ENCODE results near the gene SLC30A2. TPM values are rescaled to one million over a fixed set of nuclear protein-coding genes. Genes with fewer than 3 reads are reported as not detected.

The SLC30A2 gene
- polyA plus RNA-seq, 1 donor (not counting 4 experiments of a cell fraction or from before 2014, with no cell fraction given) = not detected

DNA sequence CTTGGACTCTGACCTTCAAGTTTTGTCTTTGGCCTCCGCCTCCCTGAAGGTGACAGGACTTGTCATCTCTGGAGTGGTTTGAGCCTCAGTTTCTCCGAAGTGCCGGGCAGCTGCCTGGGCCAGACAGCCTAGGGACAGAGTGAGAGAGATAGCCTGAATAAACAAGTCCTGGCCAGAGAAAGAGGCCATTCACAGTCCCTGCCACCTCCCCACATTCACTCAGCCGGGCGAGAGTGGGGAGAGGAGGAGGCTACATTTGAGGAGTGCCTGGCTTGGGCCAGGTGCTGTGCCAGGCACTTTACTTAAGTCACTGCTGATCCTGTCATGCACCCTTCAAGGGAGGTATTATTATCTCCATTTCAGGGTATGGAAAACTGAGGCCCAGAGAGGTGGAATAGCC, 20.9 kb downstream of the SLC30A2 start:
- dilution Hi-C loops (cut with MboI; ENCODE audit: extremely low pct_ligation_motif_present, low sequenced_read_pairs) = no loop called here
- no peak overlapping the region for H2AFZ ChIP-seq (ENCODE audit: control insufficient read depth, low read length)
- no peaks in the 10 kb centered on the region for H4K20me1 ChIP-seq (ENCODE audit: control insufficient read depth, extremely low read depth, insufficient read depth, low read length)
- DNase-seq (ENCODE audit: low read depth, low spot score) (no peak), FAIRE-seq (no peak)
- no peaks in the 10 kb centered on the region for H3K9me3 ChIP-seq (ENCODE audit: control insufficient read depth, low read depth, low read length)
- H3K27me3 ChIP-seq (ENCODE audit: control insufficient read depth, extremely low read depth, insufficient read depth, low read length) = no peaks in the 10 kb centered on the region
- TF ChIP-seq, protein P1, sequence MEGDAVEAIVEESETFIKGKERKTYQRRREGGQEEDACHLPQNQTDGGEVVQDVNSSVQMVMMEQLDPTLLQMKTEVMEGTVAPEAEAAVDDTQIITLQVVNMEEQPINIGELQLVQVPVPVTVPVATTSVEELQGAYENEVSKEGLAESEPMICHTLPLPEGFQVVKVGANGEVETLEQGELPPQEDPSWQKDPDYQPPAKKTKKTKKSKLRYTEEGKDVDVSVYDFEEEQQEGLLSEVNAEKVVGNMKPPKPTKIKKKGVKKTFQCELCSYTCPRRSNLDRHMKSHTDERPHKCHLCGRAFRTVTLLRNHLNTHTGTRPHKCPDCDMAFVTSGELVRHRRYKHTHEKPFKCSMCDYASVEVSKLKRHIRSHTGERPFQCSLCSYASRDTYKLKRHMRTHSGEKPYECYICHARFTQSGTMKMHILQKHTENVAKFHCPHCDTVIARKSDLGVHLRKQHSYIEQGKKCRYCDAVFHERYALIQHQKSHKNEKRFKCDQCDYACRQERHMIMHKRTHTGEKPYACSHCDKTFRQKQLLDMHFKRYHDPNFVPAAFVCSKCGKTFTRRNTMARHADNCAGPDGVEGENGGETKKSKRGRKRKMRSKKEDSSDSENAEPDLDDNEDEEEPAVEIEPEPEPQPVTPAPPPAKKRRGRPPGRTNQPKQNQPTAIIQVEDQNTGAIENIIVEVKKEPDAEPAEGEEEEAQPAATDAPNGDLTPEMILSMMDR (optimal IDR thresholded peaks at IDR 0.05 in 1 of 3, IDR thresholded peaks at IDR 0.05 in 1 of 3, conservative IDR thresholded peaks at IDR 0.05 in 1 of 3; ENCODE audit: extremely low read depth in 1 of 3, insufficient read depth in 2 of 3, low read length in 3 of 3) = no peak
- TF ChIP-seq EZH2 (IDR thresholded peaks at IDR 0.05; ENCODE audit: low read length) = no peak
- no peaks in the 10 kb centered on the region for H3K36me3 ChIP-seq (ENCODE audit: control insufficient read depth in 2 of 2, extremely low read depth in 1 of 2, insufficient read depth in 2 of 2, low read length in 2 of 2)
- no peak overlapping the region for H3K4me2 ChIP-seq (ENCODE audit: control insufficient read depth, extremely low read depth, insufficient read depth, low read depth, low read length)
- H3K79me2 ChIP-seq (ENCODE audit: control insufficient read depth, insufficient read depth, low read length) = no peaks in the 10 kb centered on the region
- no peak overlapping the region for H3K27ac ChIP-seq (ENCODE audit: control insufficient read depth, insufficient read depth, low read length)
- no peak overlapping the region for H3K4me3 ChIP-seq (ENCODE audit: control insufficient read depth in 2 of 3, extremely low read depth in 1 of 3, insufficient read depth in 2 of 3, low read depth in 1 of 3, low read length in 3 of 3)
- H3K4me1 ChIP-seq (ENCODE audit: control insufficient read depth, extremely low read depth, insufficient read depth, low read length) = peaks cover under 1% of the 10 kb centered on the region
- H3K9ac ChIP-seq (ENCODE audit: control insufficient read depth, extremely low read depth, insufficient read depth, low read length) = no peak overlapping the region
- H3K9me1 ChIP-seq (ENCODE audit: control insufficient read depth, extremely low read depth, insufficient read depth, low read length) = no peaks in the 10 kb centered on the region

DNA sequence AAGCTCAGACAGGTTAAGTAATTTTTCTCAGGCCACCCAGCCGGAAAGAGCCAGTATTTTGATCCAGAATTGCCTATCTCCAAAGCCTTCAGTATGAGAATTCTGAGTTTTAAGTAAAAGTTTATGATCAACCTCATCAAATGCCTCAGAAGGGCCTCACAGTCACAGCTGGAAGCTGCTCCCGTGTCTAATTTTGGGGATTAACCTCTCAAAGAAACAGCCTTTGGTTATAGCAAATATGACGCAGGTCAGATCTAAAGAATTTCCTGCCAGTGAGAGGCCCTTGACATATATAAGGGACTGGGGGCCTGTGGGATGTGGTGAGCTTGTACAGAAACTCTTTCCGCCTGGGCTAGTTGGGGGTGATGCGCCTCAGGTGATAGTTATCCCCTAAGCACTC, 22.1 kb downstream of the SLC30A2 start:
- Histone ChIP-seq H3K9ac (ENCODE audit: control insufficient read depth, extremely low read depth, insufficient read depth, low read length) (no peak overlapping the region), H3K9me3 (ENCODE audit: control insufficient read depth, low read depth, low read length) (no peaks in the 10 kb centered on the region), H2AFZ (ENCODE audit: control insufficient read depth, low read length) (no peak overlapping the region), H3K27ac (ENCODE audit: control insufficient read depth, insufficient read depth, low read length) (no peak overlapping the region), H4K20me1 (ENCODE audit: control insufficient read depth, extremely low read depth, insufficient read depth, low read length) (no peaks in the 10 kb centered on the region), H3K27me3 (ENCODE audit: control insufficient read depth, extremely low read depth, insufficient read depth, low read length) (no peaks in the 10 kb centered on the region), H3K9me1 (ENCODE audit: control insufficient read depth, extremely low read depth, insufficient read depth, low read length) (no peaks in the 10 kb centered on the region), H3K36me3 (ENCODE audit: control insufficient read depth in 2 of 2, extremely low read depth in 1 of 2, insufficient read depth in 2 of 2, low read length in 2 of 2) (no peaks in the 10 kb centered on the region), H3K79me2 (ENCODE audit: control insufficient read depth, insufficient read depth, low read length) (no peaks in the 10 kb centered on the region), H3K4me2 (ENCODE audit: control insufficient read depth, extremely low read depth, insufficient read depth, low read depth, low read length) (no peak overlapping the region), H3K4me3 (ENCODE audit: control insufficient read depth in 2 of 3, extremely low read depth in 1 of 3, insufficient read depth in 2 of 3, low read depth in 1 of 3, low read length in 3 of 3) (no peak overlapping the region), H3K4me1 (ENCODE audit: control insufficient read depth, extremely low read depth, insufficient read depth, low read length) (peaks cover 12% of the 10 kb centered on the region)
- TF ChIP-seq, protein P1 (optimal IDR thresholded peaks at IDR 0.05 in 1 of 3, IDR thresholded peaks at IDR 0.05 in 1 of 3, conservative IDR thresholded peaks at IDR 0.05 in 1 of 3; ENCODE audit: extremely low read depth in 1 of 3, insufficient read depth in 2 of 3, low read length in 3 of 3) = no peak
- no peak for TF ChIP-seq EZH2 (IDR thresholded peaks at IDR 0.05; ENCODE audit: low read length)
- DNase-seq (ENCODE audit: low read depth, low spot score) (no peak), FAIRE-seq (no peak)
- dilution Hi-C loops (cut with MboI; ENCODE audit: extremely low pct_ligation_motif_present, low sequenced_read_pairs) = no loop called here

Data from keratinocyte (primary cell).